ENCODE results near the gene SCPEP1.
A peak's percentile ranks its signal among the peaks of the same experiment; 100 is the strongest.

SCPEP1 gene

GRCh38 chr17:57050306-57050705 is 72.4 kb downstream of the SCPEP1 start:
- Histone ChIP-seq H3K27ac (no peak overlapping the region), H3K79me2 (no peaks in the 10 kb centered on the region), H3K9me3 (ENCODE audit: control insufficient read depth, low read length) (no peaks in the 10 kb centered on the region), H2AFZ (peak overlapping the region; percentile 47), H3K4me3 (ENCODE audit: low read depth, low read length) (no peak overlapping the region), H3K27me3 (ENCODE audit: control insufficient read depth, insufficient read depth, low read length) (no peaks in the 10 kb centered on the region), H3K9ac (no peak overlapping the region), H3K4me2 (ENCODE audit: low read length) (no peak overlapping the region), H3K36me3 (ENCODE audit: control insufficient read depth, insufficient read depth, low read length) (no peaks in the 10 kb centered on the region), H3K4me1 (peaks cover 4% of the 10 kb centered on the region)
- no peak for TF ChIP-seq CTCF (IDR thresholded peaks at IDR 0.05)

- Histone ChIP-seq H3K27ac (no peak overlapping the region), H3K4me3 (ENCODE audit: low read depth, low read length) (no peak overlapping the region), H3K27me3 (ENCODE audit: control insufficient read depth, insufficient read depth, low read length) (no peaks in the 10 kb centered on the region), H2AFZ (no peak overlapping the region), H3K9ac (no peak overlapping the region), H3K36me3 (ENCODE audit: control insufficient read depth, insufficient read depth, low read length) (no peaks in the 10 kb centered on the region), H3K4me2 (ENCODE audit: low read length) (no peak overlapping the region), H3K79me2 (no peaks in the 10 kb centered on the region), H3K4me1 (peaks cover 4% of the 10 kb centered on the region), H3K9me3 (ENCODE audit: control insufficient read depth, low read length) (no peaks in the 10 kb centered on the region)
- TF ChIP-seq CTCF (IDR thresholded peaks at IDR 0.05) = no peak
These were observed 74.0 kb downstream of the SCPEP1 start for GRCh38 chr17:57051886-57052361.

Measured in parathyroid adenoma (tissue), 2 donors.